Activated CD4-positive, alpha-beta T cell treated with anti-CD3 and anti-CD28 coated beads for 48 hours (primary cell): Measurements from ENCODE around the gene FKBP1A.
"Not testable (repeated sequence)": the region's sequence is repeated elsewhere in the genome, so short reads cannot be mapped to it uniquely, and the experiment has no call there.

ENCODE experiments used
- DNase-seq: peaks from one replicate; pipeline ENCODE4 v3.0.0-alpha.2; 2020

The FKBP1A gene

DNA sequence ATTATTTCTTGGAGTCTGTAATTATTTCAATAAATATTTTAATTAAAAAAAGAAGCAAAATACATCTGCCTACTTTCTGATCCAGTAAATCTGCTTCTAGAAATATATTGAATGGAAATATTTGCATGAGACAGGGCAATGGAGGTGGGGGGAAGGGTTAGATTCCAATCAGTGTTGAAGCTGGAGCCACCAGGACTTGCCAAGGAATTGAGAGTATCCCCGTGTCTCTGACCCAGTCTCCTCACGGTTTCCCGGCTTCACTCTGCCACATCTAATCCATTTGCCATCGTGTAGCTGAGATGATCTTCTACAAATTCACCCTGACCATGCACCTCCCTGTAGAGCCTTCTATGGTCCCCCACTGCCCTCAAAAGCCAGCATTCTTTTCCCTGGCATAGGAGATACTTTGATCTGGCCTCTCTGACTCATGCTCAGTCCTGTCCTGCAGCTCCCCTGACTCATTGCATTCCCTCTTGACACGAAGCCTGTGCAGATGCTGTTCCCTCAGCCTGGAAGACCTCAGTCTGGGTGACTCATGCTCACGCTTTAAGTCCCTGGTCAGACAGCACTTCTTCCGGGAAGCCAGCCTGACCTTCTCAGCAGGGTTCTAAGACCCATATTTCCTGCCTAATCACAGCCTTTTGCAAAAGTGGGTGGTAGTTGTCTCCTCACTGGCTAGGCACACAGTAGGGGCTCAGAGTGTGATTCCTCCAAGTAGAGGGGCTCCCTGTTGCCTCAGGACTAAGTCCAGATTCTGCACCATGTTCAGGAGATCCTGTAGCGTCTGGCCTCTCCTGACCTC lies 23.0 kb upstream of the FKBP1A start:
- peak; percentile 10 for DNase-seq

DNA sequence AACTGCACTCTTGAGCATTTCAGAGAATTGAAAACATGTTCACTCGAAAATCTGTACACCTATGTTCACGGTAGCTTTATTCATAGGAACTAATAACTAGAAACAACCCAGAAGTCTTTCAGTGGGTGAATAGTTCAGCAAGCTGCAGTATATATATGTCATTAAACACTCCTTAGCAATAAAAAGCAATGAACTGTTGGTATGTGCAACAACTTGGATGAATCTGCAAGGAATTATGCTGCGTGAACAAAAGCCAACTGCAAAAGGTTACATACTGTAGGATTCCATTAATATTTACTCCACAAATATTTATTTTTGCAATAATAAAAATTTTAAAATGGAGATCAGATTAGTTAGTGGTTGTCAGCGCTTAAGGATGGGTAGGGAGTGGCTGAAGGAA lies 22.1 kb upstream of the FKBP1A start:
- DNase-seq = no peak

DNA sequence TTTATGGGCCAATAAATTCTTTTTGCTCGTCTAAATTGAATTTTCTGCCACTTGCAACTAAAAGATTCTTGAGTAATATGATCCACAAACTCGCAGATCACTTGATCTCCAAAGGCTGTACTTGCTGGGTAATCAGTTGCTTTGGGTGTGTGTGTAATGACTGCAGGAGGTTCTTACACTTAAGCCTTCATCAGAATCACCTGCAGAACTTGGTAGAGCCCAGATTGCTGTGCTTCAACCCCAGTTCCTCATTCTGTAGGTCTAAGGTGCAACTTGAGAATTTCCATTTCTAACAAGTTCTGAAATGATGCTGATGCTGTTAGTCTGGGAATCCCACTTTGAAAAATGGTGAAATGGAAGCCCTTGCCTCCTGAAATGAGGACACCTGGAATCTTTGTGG lies 12.9 kb upstream of the FKBP1A start:
- DNase-seq = no peak

DNA sequence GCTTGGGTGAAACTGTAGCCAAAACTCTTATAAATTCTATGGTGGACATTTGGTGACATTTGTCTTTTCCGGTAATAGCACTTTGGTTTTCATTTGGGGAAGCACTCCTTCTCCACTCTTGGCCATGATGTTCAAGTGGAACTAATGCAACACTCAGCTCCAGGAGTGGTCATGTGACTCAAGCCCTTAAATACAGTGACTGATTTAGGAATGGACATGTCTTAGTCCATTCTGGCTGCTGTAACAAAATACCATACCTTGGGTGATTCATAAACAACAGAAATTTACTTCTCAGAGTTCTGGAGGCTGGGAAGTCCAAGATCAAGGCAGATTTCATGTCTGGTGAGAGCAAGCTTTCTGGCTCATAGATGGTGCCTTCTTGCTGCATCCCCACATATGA lies 10.8 kb upstream of the FKBP1A start:
- DNase-seq = no peak

DNA sequence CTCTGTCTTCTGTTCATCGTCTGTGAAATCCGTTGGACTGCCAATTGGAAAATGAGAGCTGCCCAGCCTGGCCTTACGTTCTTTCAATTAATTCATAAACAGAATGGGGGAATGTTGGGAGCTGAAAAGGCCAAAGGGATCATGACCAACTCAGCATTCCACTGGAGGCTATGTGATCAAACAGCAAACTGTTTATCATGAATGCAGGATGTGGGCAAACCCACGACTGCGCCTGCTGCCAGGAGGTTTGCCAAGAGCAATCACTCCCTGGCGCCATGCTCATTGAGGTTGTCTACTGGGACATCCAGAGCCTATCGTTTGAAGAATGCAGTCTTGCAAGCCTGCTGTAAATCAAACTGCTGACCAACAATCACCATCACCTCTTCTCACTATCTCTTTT lies 9.3 kb upstream of the FKBP1A start:
- DNase-seq = no peak

DNA sequence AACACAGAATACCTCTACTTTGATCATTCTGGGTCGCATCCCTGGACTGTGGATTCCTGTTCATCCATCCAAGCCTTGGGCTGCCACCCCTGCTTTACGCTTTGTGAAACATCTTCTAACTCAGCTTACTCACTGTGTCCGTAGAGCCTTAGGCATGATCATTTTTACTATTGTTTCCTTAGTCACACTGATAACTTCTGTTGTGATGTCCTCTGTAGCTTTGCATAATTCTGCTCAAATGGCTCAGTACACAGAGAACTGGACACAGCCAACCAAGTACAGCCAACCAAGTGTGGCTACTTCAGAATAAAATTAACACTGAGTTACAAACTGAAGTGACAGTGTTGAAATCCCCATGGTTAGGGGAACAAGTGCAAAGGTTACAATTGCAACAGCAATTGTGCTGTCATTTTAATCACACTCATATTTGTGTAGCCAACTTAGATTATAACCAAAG lies 8.6 kb upstream of the FKBP1A start:
- DNase-seq = no peak

DNA sequence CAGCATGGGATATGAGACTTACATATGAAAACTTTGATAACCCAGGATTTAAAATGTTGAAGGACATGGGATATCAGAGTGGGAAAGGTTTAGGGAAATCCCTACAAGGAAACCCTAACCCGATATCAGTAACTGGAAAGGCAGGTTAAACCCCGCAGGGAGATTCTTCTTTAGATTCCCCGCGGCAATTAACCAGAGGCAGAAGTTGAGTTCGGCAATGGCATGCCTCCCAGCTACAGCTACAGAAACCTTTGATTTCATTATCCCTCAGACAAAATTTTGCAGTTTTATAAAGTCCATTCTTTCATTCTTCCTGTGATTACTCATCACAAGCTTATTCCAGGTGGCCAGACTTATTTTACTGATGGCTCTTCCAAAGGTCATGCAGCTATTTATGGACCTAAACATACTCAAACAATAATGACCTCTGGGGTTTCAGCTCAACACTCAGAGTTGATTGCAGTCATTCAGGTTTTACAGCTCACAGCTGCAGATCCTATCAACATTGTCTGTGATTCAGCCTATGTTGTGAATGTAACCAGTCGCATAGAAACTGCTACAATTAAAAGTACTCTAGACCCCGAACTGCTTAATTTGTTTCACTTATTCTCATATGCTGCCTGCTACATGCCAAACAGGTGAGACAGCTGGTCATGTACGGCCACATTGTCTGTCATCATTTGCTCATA lies 7.0 kb upstream of the FKBP1A start:
- DNase-seq = not testable (repeated sequence)

DNA sequence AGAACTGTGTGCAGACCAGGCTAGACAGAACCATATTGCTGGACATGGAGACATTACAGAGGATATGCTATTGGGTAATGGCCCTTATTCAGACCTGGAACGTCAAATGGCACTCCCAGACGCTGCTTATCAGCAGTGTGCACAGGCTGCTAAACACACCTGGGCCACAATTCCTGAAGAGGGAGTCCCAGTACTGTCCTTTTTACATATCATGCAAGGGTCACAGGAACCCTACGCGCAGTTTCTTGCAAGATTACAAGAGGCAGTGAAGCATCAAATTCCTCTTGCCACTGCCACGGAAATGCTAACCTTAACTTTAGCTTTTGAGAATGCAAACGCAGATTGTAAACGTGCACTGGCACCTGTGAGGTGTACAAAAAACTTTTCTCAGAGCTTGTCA lies 5.3 kb upstream of the FKBP1A start:
- not testable (repeated sequence) for DNase-seq

DNA sequence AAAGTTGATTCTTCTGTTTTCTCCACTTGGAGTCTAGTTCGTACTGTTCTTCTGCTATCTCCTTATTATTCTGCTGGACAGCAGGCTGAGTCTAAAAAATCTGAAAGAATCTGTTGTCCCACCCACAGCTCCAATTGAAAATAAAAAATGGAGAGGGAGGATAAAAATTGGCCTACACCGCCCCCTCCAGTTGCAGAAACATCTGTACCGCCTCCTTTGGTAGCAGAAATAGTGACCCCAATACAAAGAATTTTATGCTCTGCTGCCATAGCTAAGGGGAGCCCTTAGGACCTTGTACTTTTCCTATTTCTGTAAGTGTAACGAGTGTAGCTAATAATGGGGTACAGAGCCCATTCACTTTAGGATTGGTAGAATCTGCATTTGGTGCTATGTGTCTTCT lies 4.9 kb upstream of the FKBP1A start:
- DNase-seq = no peak

DNA sequence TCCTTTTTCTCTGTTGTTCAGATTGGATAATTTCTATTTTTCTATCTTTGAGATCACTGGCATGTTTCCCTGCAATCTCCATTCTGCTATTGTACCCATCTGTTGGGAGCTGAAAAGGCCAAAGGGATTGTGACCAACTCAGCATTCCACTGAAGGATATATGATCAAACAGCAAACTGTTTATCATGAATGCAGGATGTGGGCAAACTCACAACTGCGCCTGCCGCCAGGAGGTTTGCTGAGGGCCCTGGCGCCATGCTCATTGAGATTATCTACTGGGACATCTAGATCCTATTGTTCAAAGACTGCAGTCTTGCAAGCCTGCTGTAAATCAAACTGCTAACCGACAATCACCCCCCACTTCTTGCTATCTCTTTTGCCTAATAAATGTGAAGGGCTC lies 3.8 kb upstream of the FKBP1A start:
- no peak for DNase-seq

DNA sequence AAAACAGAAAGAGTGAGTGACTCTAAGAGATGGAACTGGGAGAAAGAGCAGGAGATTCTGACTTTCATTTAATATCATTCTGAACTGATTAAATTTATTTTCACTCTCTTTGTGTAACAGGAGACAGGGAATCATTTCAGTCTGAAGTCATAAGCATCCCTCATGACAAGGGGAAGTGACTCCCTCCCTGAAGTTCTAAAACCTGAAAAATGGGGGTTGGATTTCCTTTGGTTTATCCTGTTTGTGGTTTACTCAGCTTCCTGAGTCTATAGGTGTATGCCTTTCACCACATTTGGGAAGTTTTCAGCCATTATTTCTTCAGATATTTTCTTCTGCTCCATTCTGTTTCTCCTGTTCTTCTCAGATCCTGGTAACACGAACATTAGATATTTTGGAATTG lies 3.4 kb upstream of the FKBP1A start:
- no peak for DNase-seq

DNA sequence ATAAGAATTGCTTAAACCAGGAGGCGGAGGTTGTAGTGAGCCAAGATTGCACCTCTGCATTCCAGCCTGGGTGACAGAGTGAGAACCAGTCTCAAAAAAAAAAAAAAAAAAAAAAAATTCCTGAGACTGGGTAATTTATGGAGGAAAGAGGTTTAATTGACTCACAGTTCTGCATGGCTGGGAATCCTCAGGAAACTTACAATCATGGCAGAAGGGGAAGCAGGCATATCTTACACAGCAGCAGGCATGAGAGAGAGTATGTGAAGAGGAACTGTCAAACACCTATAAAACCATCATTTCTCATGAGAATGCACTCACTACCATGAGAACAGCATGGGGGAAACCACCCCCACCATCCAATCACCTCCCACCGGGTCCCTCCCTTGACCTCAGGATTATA lies 1.8 kb upstream of the FKBP1A start:
- no peak for DNase-seq

DNA sequence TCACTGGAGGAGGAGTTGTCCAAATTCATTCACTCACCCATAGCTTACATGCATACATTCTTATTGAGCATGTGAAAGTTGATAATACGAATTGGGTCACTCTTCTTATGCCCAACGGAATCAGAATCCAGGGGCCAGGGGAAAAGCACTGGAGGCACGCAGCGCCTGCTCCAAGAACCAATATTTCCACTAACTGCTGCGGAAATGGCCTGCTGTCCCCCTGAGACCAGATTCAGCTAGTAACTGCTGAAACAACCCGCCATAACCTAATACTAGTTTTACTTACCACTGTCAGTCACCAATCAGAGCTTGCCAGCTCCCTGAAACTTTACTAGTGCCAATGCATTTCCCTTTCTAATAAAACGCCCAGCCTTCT lies 641 bp upstream of the FKBP1A start:
- DNase-seq = no peak

DNA sequence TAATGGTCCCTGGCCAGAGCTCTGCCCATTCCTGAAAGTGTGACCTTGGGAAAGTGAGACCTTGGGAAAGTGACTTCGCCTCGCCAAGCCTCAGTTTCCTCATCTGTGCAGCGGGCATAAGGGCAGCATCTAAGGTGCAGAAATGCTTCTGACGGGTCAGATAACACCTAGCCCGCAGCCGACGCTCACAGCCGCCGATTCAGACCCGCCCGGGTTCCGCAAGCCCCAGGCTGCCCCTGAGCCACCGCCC lies 486 bp downstream of the FKBP1A start:
- no peak for DNase-seq

DNA sequence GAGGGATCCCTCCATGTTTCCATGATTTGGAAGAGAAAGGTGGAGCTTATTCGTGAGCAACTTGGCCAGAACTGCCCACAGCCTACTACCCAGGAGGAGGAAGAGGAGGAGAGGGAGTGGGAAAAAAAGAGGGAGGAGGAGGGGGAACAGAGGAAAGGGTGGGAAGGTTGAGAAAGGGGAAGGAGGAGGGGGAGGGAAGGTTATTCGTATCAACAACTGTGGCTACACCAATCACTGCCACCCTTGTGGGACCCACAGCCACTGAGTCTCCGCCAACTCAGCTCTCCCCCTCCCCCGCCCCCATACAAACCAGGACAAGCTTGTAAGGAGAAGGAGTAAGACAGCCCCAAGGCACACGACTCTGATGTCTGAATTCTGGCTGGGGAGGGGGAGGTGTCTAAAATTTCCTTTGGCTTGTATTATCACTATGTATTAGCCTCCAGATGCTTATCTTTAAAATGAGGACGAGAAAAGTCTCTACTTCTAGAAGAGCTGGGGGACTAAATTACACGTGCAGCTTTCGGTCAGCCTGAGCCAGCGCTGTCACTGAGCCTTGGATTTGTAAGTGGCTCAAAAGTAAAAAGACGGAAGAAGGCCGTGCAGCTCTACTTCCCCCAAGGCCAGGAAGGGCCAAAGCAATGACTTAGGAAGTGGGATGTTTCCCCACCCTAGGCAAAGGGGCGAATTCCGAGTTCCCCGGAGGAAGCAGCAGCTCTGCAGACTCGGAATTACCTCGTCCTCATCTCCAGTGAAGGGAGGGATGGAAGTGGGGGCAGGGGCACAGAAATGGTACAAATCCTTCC lies 1.0 kb downstream of the FKBP1A start:
- DNase-seq = peak; percentile 38

DNA sequence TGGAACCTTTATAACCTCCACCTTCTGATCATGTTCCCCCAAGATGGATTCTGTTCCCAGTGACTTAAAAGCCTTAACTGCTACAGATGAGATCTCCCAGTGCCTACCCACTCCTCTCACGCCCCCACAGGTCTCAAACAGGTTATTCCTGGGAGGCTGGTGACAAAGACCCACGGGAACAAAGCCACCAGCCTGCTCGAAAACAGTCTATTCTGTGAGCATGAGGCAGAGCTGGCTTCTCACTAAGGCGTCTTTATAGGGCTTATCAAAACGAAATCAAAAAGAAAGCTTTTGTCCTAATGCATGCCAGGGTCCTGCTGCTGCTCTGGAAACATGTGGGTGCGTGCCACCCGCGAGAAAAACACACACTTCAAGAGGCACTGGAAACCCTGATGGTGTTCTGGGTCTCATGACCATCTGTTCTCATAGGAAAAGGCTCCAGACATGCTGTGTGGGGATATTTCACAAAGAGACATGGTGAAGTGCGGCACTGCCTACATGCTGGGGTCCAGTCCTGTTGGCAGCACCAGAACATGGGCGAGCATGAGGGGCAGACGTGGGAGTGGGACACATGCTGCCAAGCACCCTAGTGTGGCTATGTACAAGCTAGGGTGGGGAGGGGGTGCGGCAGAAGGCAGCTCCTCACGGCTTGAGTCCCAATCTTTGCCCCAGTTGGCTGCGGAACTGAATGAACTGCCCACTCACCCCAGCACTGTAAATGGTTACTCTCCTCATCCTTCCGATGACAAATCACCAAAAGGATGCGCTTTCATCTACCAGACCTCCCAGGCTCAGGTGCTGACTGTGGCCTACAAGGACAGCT lies 2.1 kb downstream of the FKBP1A start:
- DNase-seq = peak; percentile 36

DNA sequence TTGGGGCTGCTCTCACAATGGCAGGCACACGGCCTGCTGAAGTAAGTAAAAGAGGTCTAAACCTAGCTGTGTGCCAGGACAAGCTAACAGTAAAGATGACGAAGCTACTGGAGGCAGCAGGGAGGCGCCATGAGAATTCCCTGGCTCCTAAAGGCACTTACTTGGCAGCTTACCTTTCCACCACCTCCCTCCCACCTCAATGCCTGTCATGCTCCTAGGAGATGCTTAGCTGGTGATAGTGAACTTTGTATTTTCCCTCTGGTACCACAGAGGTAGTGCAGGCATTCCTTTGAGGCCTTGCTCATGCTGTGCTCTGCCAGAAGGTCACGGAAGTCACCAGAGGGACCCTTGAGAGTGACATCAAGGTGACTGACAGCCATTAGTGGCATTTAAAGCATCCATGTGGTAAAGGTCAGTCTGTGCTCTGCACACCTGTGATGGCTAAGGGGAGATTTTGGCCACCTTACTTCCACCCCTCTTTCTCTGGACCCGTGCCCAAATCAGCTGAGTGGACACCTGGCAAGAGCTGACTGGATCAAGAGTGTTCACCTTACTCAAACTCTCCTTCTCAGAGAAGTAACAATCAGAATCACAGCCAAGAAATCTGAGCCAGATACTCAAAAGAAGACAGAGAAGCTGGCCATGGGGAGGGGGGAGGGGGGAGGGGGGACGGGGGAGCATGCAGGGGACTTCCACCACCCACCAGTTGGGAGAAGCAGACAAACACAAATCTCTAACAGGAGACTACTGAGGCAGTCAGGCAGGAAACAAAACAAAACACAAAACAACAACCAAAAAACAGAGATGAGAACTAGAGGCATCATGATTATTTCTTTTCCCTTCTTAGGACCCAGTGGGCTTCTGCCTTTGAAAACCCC lies 2.9 kb downstream of the FKBP1A start:
- no peak for DNase-seq

DNA sequence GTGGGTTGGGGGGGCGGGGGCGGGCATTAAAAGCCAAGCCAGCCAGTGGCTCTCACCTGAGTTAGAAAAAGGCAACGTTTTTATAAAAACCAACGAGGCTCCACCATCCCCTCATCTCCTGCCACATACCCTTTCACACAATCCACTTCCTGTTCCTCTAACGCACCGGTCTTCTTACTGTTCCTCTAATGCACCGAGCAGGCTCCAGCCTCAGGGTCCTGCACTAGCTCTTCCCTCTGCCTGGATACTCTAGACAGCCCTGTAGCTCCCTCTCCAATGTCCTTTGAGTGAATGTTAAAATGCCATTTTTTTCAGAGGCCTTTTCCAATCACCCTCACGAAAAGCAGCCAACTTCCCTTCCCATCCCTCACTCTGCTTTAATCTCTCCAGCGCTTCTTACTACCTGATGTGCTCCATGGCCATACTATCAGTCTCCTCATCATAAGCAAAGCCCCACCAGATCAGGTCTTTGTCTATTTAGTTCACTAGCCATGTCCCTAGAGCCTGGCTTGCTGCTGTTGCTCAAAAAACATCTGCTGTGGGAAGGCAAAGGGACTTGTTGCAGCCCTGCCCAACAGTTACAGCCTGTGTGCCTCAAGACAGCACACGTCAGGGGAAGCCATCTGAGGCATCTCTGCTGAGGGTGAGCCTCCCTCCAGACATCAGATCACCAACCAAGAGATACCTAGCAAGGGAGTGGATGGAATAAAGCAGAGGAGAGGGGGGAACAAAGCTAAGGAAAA lies 3.9 kb downstream of the FKBP1A start:
- no peak for DNase-seq

DNA sequence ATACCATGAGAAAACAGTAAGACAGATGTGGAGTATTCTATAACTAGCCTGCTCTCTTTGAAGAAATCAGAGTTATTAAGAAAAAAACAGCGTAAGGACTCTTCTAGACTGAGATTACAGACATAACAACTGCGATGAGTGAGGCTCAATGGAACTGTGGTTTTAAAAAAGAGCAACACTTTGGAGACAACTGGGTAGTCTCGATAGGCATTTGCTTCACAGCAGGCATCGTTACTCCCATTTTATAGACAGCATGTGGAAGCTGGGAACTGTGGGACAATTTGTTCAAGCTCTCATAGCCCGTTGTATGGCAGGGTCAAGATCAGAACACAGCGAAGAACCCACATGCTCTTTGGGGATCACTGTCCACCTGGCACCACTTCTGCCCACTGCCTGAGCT lies 4.6 kb downstream of the FKBP1A start:
- no peak for DNase-seq

DNA sequence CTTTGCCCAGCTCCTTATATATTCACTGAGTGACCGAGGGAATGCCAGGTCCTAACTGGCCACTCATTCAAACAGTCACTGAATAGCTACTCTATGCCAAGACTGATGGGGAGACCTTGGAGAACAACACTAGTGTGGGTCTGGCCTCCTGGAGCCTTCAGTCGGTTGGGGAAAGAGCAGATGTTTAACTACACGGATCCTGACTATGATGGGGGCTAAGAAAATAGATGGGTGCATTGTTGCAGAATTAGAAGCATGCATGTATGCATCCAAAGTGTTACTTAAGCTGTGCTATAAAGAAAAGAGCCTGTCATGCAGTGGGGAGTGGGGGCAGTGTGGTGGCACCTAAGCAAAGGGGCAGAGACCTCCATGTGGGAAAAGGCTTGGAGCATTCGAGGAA lies 6.5 kb downstream of the FKBP1A start:
- DNase-seq = no peak

DNA sequence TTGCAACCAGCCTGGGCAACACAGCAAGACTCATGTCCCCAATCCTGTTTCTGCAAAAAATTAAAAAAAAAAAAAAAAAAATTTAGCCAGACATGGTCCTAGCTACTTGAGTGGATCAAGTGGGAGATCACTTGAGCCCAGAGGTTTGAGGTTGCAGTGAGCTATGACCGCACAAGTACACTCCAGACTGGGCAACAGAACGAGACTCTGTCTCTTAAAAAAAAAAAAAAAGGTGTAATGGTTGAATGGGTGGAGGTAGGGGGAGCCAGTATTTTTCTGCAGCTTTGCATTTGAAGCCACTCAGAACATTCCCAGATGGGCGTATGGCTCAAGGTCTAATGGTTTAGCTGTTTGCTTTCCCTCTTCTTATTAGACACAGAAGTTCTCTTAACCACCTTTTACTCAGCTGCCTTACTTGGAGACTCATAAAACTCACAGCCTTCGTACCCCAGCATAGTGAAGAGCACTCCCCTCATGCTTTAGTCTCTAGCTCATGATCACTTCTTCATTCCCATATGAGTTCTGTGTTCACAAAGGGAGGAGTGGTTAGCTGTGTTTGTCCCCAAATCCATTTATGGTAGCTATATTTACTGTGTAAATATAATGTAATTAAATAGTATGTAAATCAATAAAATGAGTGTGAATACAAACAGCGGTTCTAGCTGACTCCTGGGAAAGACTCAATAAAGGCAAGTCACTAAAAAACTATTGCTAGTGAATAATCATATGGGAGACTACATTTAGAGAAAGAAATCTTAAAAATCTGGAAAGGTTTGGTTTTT lies 9.0 kb downstream of the FKBP1A start:
- no peak for DNase-seq
